ENCODE measurements around the gene SPEG.

GRCh38 chr2:219536967-219537366 is 102.3 kb downstream of the SPEG start:
- TF ChIP-seq, protein P1, sequence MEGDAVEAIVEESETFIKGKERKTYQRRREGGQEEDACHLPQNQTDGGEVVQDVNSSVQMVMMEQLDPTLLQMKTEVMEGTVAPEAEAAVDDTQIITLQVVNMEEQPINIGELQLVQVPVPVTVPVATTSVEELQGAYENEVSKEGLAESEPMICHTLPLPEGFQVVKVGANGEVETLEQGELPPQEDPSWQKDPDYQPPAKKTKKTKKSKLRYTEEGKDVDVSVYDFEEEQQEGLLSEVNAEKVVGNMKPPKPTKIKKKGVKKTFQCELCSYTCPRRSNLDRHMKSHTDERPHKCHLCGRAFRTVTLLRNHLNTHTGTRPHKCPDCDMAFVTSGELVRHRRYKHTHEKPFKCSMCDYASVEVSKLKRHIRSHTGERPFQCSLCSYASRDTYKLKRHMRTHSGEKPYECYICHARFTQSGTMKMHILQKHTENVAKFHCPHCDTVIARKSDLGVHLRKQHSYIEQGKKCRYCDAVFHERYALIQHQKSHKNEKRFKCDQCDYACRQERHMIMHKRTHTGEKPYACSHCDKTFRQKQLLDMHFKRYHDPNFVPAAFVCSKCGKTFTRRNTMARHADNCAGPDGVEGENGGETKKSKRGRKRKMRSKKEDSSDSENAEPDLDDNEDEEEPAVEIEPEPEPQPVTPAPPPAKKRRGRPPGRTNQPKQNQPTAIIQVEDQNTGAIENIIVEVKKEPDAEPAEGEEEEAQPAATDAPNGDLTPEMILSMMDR (conservative IDR thresholded peaks at IDR 0.05): no peak
- TF ChIP-seq ZFX (IDR thresholded peaks at IDR 0.05): no peak

Measured in C4-2B (cell line).